Mucosa of rectum (tissue), 2 donors: Measurements from ENCODE around the gene PPARA.

Source experiments
- H3K27ac ChIP-seq, 2 donors: one replicate each; pipeline ENCODE4 v1.7.0; 2013; ENCODE audit warnings: inconsistent platforms in 2 of 2, low read depth in 2 of 2, low read length in 2 of 2
- H3K27me3 ChIP-seq, 2 donors: one replicate each; pipeline ENCODE4 v1.7.0; 2013; ENCODE audit warnings: low read length in 2 of 2; ENCODE audit not compliant: control insufficient read depth in 2 of 2, insufficient read depth in 2 of 2
- H3K36me3 ChIP-seq, 2 donors: one replicate each; pipeline ENCODE4 v1.7.0; 2013; ENCODE audit warnings: low read length in 2 of 2; ENCODE audit not compliant: control insufficient read depth in 2 of 2, insufficient read depth in 2 of 2
- H3K4me1 ChIP-seq, 2 donors: one replicate each; pipeline ENCODE4 v1.7.0; 2013; ENCODE audit warnings: low read length in 2 of 2, mild to moderate bottlenecking in 1 of 2; ENCODE audit not compliant: control insufficient read depth in 2 of 2, insufficient read depth in 2 of 2
- H3K4me3 ChIP-seq, 2 donors: one replicate each; pipeline ENCODE4 v1.7.0; 2013; ENCODE audit warnings: low read length in 2 of 2
- H3K9ac ChIP-seq, 2 donors: one replicate each; pipeline ENCODE4 v1.7.0; 2013; ENCODE audit warnings: low read length in 2 of 2, low read depth in 1 of 2, mild to moderate bottlenecking in 1 of 2
- H3K9me3 ChIP-seq, 2 donors: one replicate each; pipeline ENCODE4 v1.7.0; 2013; ENCODE audit warnings: low read length in 2 of 2; ENCODE audit not compliant: control insufficient read depth in 2 of 2
- donor health status: healthy.
- donor health status: Normal muscosa, but diverticular disease.

The PPARA gene

DNA sequence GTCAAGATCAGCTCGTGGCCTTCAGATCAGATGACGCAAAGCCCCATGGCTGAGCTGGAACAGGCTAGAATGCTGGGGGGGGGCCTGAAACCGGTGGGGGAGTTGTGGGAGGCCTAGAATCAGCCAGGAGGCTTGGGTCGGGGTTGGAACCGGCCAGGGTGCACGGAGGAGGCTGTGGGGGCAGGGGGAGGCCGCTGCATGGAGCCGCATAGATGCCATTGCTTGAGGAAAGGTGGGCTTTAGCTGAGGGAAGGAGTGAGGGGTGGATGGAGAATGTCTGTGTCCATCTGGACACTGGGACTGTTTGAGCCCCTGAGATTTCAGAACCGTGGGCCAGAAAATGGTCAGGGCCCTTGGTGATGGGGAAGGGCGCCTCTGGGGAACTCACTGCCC is 74.6 kb downstream of the PPARA start:
- Histone ChIP-seq H3K4me3 (no peak overlapping the region), H3K9me3 (no peaks in the 10 kb centered on the region), H3K36me3 (peaks cover 12 to 45% of the 10 kb centered on the region in 2 donors), H3K27me3 (no peaks in the 10 kb centered on the region), H3K27ac (no peak overlapping the region), H3K9ac (no peak overlapping the region), H3K4me1 (no peaks in the 10 kb centered on the region)

DNA sequence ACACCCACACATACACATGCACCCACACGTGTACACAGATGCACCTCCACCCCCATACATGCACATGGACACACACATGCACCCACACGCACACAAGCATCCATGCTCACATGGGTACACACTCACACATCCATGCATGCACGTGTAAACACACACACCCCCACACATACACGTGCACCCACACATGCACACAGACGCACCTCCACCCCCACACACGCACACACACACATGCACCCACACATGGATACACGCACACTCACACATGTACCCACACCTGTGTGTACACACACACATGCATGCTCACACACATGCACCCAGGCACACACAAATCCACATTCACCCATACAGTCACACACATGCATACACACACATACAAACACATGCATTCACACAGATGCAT is 75.3 kb downstream of the PPARA start:
- H3K4me3 ChIP-seq, result no peak overlapping the region
- no peaks in the 10 kb centered on the region for H3K9me3 ChIP-seq
- no peak overlapping the region for H3K9ac ChIP-seq
- no peak overlapping the region for H3K27ac ChIP-seq
- peaks cover 12 to 39% of the 10 kb centered on the region in 2 donors for H3K36me3 ChIP-seq
- H3K27me3 ChIP-seq, result no peaks in the 10 kb centered on the region
- no peaks in the 10 kb centered on the region for H3K4me1 ChIP-seq

DNA sequence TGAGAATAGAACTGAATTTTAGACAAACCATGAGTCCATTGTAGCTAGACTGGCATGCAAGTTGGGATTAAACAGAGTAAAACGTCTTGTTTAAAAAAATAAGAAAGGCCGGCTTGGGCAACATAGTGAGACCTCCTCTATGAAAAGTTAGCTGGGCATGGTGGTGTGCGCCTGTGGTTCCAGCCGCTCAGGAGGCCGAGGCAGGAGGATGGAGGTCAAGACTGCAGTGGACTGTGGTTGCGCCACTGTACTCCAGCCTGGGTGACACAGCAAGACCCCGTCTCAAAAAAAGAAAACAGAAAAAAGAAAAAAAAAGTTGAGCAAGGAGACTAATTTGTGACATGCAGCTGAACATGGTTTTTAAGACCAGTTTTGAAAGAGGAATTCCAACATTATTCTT is 76.3 kb downstream of the PPARA start:
- Histone ChIP-seq H3K36me3 (peaks cover 15 to 36% of the 10 kb centered on the region in 2 donors), H3K27ac (no peak overlapping the region), H3K4me1 (no peaks in the 10 kb centered on the region), H3K4me3 (no peak overlapping the region), H3K9ac (no peak overlapping the region), H3K9me3 (no peaks in the 10 kb centered on the region), H3K27me3 (no peaks in the 10 kb centered on the region)

DNA sequence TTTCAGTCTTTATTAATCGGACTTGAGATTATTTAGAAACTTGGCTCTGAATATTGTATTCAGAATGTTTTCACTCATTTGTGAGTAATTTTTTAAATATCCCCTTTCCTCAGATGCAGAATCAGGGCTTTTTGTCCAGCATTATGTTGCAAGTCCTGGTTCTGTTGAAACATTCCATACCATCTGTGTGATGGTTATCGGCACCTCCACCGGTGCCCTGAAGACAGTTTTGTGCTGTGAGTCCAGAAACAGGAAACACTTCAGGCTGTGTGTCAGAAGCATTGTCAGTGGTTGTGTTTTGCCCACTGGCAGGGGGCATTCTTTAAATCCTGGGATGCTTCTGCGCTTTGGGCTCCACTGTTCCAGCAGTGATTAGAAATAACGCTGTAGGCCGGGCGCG is 79.4 kb downstream of the PPARA start:
- Histone ChIP-seq H3K9me3 (no peaks in the 10 kb centered on the region), H3K36me3 (peaks cover 27 to 30% of the 10 kb centered on the region in 2 donors), H3K27me3 (no peaks in the 10 kb centered on the region), H3K9ac (no peak overlapping the region), H3K4me1 (no peaks in the 10 kb centered on the region), H3K4me3 (no peak overlapping the region), H3K27ac (no peak overlapping the region)

DNA sequence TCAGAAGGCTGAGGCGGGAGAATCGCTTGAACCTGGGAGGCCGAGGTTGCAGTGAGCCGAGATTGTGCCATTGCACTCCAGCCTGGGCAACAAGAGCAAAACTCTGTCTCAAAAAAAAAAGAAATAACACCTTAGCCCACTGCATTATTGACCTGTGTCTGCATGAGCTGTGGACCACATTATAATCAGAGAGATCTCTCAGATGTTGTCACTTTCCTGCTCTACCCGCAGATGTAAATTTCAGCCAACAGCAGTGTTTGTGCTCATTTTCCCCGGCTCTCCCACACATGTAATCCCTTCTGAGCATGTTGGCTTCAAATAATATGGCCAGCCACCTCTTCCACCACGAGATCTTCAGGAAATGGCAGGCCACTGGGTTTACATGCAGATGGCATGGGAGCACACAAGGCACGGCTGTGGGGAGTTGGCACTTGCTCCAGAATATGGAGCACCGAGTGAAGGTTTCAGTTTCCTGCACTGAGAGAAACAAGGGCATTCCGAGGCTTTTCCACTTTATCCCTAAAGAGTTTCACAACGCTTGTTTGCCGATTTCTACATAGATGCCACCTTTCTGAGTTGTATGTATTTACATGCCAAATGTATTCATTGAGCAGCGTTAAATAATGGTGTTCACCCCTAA is 80.1 kb downstream of the PPARA start:
- Histone ChIP-seq H3K4me3 (no peak overlapping the region), H3K9ac (no peak overlapping the region), H3K27ac (no peak overlapping the region), H3K27me3 (no peaks in the 10 kb centered on the region), H3K9me3 (no peaks in the 10 kb centered on the region), H3K36me3 (peaks cover 31 to 32% of the 10 kb centered on the region in 2 donors), H3K4me1 (no peaks in the 10 kb centered on the region)

DNA sequence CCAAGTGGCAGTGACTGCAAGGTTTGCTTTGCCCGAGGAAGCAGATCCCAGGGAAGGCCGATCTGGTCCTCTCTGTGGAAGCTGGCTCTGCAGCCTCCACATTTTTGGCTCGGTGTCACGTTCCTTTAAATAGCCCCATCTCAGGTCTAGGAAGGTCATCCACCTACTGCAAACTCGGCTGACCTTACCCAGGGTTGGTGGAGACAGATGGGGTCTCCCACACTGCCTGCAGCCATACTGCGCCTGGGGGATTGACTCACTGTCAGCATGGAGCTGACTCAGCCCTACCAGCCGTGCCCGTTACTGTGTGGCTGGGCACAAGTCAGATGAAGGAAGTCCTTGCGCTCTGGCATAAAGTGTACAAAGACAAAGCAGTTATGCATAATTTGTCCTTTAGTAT is 82.9 kb downstream of the PPARA start:
- Histone ChIP-seq H3K4me3 (no peak overlapping the region), H3K9me3 (no peaks in the 10 kb centered on the region), H3K27ac (no peak overlapping the region), H3K27me3 (no peaks in the 10 kb centered on the region), H3K4me1 (no peaks in the 10 kb centered on the region), H3K36me3 (peaks cover 31 to 42% of the 10 kb centered on the region in 2 donors), H3K9ac (no peak overlapping the region)

DNA sequence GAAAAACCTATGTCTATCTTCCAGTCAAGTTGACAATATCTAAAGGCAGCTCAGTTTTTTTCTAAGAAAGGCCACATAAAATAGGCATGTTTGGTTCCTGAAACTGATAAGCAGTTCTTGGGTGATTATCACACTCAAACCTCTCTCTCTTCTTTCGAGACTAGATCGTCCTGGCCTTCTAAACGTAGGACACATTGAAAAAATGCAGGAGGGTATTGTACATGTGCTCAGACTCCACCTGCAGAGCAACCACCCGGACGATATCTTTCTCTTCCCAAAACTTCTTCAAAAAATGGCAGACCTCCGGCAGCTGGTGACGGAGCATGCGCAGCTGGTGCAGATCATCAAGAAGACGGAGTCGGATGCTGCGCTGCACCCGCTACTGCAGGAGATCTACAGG is 84.6 kb downstream of the PPARA start:
- Histone ChIP-seq H3K36me3 (peaks cover 44 to 54% of the 10 kb centered on the region in 2 donors), H3K9ac (no peak overlapping the region), H3K9me3 (no peaks in the 10 kb centered on the region), H3K27me3 (no peaks in the 10 kb centered on the region), H3K4me3 (no peak overlapping the region), H3K4me1 (no peaks in the 10 kb centered on the region), H3K27ac (no peak overlapping the region)

DNA sequence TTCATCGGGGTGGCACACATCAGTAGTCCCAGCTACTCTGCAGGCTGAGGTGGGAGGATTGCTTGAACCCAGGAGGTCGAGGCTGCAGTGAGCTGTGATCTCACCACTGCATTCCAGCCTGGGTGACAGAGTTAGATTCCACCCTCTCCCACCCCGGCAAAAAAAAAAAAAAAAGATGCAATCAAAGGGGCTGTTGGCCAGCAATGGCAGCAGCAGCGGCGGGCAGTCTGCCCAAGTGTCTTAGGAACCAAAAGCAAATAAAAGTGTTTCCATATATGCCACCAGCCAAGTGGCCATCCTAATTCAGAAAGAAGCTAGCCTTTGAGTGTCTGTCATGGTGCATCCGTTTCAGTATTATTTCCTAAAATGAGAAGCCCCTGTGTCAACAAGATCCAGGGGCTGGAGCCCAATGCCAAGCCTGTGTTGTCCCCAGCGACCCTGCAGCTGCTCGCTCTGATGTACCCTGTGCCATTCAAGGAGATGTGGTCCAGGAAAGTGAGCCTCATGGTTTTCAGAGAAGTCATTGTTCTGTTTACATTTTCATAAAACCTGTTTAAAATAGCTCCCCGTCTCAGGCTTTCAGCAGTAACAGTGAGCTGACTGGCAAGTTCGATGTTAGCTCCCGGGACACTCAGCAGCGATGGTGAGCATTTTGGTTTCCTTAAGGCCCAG is 87.3 kb downstream of the PPARA start:
- Histone ChIP-seq H3K27me3 (no peaks in the 10 kb centered on the region), H3K36me3 (peaks cover 37 to 47% of the 10 kb centered on the region in 2 donors), H3K9ac (no peak overlapping the region), H3K4me1 (peaks cover 0 to 3% of the 10 kb centered on the region in 2 donors), H3K27ac (no peak overlapping the region), H3K4me3 (no peak overlapping the region), H3K9me3 (no peaks in the 10 kb centered on the region)

DNA sequence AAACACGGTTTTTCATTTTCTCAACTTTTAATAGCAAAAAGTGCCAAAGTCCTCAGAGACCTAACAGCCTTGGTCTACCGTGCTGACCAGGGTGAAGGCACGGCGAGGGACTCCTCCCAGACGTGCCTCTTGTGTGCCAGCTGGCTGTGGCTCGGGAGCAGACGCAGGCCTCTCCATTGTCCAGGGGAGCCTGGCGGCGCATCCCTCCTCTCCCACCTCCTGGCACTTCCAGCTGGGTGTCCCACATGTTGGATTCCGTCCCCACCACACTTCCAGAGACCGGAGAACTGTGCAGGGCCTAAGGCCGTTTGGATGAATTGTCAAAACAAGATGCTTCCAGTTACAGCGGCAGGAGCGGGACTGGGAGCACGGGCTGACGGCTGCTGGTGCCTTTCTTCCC is 88.2 kb downstream of the PPARA start:
- no peak overlapping the region for H3K9ac ChIP-seq
- no peak overlapping the region for H3K27ac ChIP-seq
- no peaks in the 10 kb centered on the region for H3K27me3 ChIP-seq
- no peak overlapping the region for H3K4me3 ChIP-seq
- H3K9me3 ChIP-seq, result no peaks in the 10 kb centered on the region
- H3K36me3 ChIP-seq, result peaks cover 38 to 41% of the 10 kb centered on the region in 2 donors
- peaks cover 0 to 3% of the 10 kb centered on the region in 2 donors for H3K4me1 ChIP-seq

DNA sequence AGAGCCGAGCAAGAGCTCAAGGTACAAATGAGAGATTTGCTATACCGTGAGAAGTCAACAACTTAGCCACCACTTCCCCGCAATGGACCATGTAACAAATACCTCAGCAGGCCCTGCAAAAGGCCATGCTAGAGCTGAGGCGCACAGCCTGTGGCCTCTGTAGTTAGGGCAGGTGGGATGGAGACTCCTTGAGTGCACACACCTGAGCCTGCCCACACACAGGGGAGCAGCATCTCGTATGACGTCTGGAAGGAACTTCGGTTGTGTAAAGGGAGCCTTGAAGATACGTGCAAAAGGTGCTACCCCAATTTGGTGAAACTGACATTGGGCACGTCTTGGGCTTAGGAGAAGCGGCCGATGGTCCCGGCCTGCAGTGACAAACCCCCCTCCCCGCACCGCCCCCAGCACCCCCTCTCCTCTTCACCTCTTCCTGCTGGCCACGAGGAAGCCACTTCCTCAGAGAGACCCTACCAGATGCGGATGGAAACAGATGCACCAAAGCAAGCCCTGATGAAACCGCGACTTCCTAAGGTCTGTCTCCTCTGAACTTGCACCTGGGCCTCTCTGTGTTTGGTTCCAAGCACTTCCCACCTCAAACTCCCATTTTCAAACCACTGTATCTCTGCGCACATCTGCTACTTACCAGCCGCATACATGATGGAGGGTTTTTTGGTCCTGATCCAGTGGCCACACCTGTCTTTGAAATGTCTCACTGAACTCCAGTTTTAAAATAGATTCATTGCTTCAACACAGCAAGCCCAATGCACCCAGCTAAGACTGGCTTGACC is 89.1 kb downstream of the PPARA start:
- Histone ChIP-seq H3K4me1 (peaks cover 0 to 3% of the 10 kb centered on the region in 2 donors), H3K27me3 (no peaks in the 10 kb centered on the region), H3K9me3 (no peaks in the 10 kb centered on the region), H3K9ac (no peak overlapping the region), H3K36me3 (peaks cover 39 to 41% of the 10 kb centered on the region in 2 donors), H3K27ac (no peak overlapping the region), H3K4me3 (no peak overlapping the region)
